DOHH2 (cell line): ENCODE data around the gene MRPL40.

Source experiments
- H3F3A ChIP-seq: fragments of 200-600 bp; sonication (generic), shearing (Covaris generic); 2 replicates; pipeline ENCODE4 v1.6.0; 2016; ENCODE audit warnings: antibody characterized with exemption, mild to moderate bottlenecking; ENCODE audit not compliant: control insufficient read depth, insufficient read depth
- H3K27ac ChIP-seq: fragments of 200-600 bp; sonication (generic); 2 replicates; pipeline ENCODE4 v1.5.1; 2014; ENCODE audit warnings: low read depth, mild to moderate bottlenecking, low read length, moderate library complexity
- H3K27me3 ChIP-seq: fragments of 200-600 bp; sonication (generic); 2 replicates; pipeline ENCODE4 v1.6.1; 2014; ENCODE audit warnings: mild to moderate bottlenecking, low read length, mixed read lengths; ENCODE audit not compliant: control insufficient read depth
- H3K36me3 ChIP-seq: fragments of 200-600 bp; sonication (generic); 2 replicates; pipeline ENCODE4 v1.6.1; 2014; ENCODE audit warnings: mild to moderate bottlenecking, low read length, moderate library complexity, mixed read lengths; ENCODE audit not compliant: control insufficient read depth
- H3K4me1 ChIP-seq: fragments of 200-600 bp; sonication (generic); 2 replicates; pipeline ENCODE4 v1.6.1; 2014; ENCODE audit warnings: mild to moderate bottlenecking, low read length, mixed read lengths; ENCODE audit not compliant: control insufficient read depth
- H3K4me2 ChIP-seq: fragments of 200-600 bp; sonication (generic); 2 replicates; pipeline ENCODE4 v1.6.0; 2014; ENCODE audit warnings: mild to moderate bottlenecking, low read length, moderate library complexity
- H3K4me3 ChIP-seq: fragments of 200-600 bp; sonication (generic); 2 replicates; pipeline ENCODE4 v1.5.1; 2014; ENCODE audit warnings: mild to moderate bottlenecking, low read length, mixed read lengths
- H3K79me2 ChIP-seq: fragments of 200-600 bp; sonication (generic); 2 replicates; pipeline ENCODE4 v1.6.1; 2014; ENCODE audit warnings: mild to moderate bottlenecking, low read length, mixed read lengths; ENCODE audit not compliant: control insufficient read depth
- H3K9me2 ChIP-seq: fragments of 200-600 bp; sonication (generic); replicated peaks from 2 replicates; pipeline ENCODE4 v1.6.1; 2014; ENCODE audit warnings: mild to moderate bottlenecking, low read length, mixed read lengths; ENCODE audit not compliant: control insufficient read depth
- H3K9me3 ChIP-seq: fragments of 200-600 bp; sonication (generic); 2 replicates; pipeline ENCODE4 v1.6.1; 2014; ENCODE audit warnings: antibody characterized with exemption, low read length, mixed read lengths; ENCODE audit not compliant: control insufficient read depth, insufficient read depth
- H4K20me1 ChIP-seq: fragments of 200-600 bp; sonication (generic); 2 replicates; pipeline ENCODE4 v1.6.0; 2014; ENCODE audit warnings: low read depth, mild to moderate bottlenecking, antibody characterized with exemption, low read length, moderate library complexity; ENCODE audit not compliant: control insufficient read depth, insufficient read depth
- EZH2phosphoT487 ChIP-seq: fragments of 200-600 bp; sonication (generic); IDR thresholded peaks from 2 replicates; pipeline ENCODE4 v1.6.1; 2017; ENCODE audit warnings: borderline replicate concordance, mild to moderate bottlenecking, antibody characterized with exemption, low read length, moderate library complexity, mixed read lengths
- TF ChIP-seq, protein P1 (sequence below): fragments of 200-600 bp; sonication (generic); IDR thresholded peaks from one replicate; pipeline ENCODE4 v1.5.1; 2014; ENCODE audit warnings: antibody characterized with exemption, mild to moderate bottlenecking, low read depth, low read length; ENCODE audit not compliant: poor library complexity, severe bottlenecking

MRPL40 gene

DNA sequence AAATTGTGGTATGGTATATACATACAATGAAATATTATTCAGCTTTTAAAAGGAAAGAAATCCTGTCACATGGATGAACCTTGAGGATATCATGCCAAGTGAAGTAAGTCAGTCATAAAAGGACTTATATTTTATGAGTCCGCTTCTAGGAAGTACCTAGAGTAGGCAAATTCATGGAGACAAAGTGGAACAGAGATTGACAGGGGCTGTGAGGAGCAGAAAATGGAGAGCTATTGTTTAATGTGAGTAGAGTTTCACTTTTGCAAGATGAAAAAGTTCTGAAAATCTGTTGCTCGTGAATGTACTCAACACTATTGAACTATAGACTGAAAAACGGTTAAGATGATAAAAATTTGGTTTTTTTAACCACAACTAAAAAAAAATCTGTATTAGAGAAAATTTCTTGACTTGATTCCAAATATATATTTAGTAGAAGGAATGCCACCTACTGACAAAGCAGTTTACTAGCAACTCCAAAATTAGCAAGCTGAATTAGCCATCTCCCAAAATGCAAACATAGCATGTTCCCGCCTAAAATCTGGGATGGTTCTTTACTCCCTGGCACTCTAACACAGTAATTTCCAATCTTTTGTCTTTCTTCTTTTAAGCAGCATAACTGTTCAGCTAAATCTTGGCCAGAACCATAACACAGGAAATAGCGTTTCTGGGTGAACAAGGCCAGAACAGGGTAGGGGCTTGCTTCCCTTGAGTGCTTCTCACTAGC lies 45.1 kb downstream of the MRPL40 start:
- peaks cover 17% of the 10 kb centered on the region; the same call in 1 of the 2 replicates for H4K20me1 ChIP-seq
- peak overlapping the region; percentile 23 for H3K27ac ChIP-seq
- TF ChIP-seq EZH2phosphoT487 = no peak
- TF ChIP-seq, protein P1, sequence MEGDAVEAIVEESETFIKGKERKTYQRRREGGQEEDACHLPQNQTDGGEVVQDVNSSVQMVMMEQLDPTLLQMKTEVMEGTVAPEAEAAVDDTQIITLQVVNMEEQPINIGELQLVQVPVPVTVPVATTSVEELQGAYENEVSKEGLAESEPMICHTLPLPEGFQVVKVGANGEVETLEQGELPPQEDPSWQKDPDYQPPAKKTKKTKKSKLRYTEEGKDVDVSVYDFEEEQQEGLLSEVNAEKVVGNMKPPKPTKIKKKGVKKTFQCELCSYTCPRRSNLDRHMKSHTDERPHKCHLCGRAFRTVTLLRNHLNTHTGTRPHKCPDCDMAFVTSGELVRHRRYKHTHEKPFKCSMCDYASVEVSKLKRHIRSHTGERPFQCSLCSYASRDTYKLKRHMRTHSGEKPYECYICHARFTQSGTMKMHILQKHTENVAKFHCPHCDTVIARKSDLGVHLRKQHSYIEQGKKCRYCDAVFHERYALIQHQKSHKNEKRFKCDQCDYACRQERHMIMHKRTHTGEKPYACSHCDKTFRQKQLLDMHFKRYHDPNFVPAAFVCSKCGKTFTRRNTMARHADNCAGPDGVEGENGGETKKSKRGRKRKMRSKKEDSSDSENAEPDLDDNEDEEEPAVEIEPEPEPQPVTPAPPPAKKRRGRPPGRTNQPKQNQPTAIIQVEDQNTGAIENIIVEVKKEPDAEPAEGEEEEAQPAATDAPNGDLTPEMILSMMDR = peak; percentile 39

DNA sequence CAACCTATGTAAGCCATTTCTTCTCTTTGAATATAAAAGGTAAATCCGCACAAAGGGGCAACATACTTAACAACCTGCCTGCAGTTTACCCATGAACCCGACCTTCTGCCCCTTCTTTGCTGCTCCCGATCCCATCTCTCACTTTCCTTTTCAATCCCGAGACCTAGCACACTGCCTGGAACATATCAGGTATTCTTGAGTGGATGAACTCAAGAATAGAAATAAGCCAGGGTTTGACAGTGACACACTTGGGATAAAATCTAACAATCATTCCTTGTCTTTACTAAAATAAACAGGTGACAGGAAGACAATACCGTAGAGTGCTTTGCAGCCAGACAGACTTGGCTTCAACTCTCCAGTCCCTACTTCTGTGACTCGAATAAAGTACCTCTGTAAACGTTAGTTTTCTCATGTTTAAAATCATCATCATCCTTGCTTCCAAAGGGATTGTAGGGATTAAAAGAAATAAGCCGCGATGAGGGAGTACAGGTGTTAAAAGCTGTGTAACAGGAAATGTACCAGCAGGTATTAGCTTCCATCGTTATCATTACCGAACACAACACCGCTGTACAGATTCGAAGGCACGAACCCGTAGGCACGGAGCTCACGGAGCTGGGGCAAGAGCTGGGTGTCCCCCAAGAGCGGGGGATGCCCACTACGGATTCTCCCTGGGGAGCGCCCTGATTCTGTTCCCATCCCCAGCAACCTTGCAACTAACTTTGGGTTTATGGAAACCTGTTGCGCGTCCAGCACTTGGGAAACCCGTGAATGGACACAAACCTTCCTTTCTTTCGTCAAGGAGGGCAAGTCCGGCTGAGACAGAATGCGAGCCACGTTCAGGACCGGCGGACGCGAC lies 45.9 kb downstream of the MRPL40 start:
- Histone ChIP-seq H3F3A (no peaks in the 10 kb centered on the region), H3K27me3 (no peaks in the 10 kb centered on the region), H4K20me1 (peaks cover 17% of the 10 kb centered on the region; the same call in 1 of the 2 replicates), H3K27ac (peak overlapping the region; percentile 82), H3K4me1 (peaks cover 19% of the 10 kb centered on the region), H3K9me3 (no peaks in the 10 kb centered on the region), H3K36me3 (peaks cover 62% of the 10 kb centered on the region), H3K9me2 (no peaks in the 10 kb centered on the region), H3K79me2 (peaks cover 83% of the 10 kb centered on the region), H3K4me2 (peak overlapping the region; percentile 90), H3K4me3 (peak overlapping the region; percentile 99)
- TF ChIP-seq, protein P1 = no peak
- no peak for TF ChIP-seq EZH2phosphoT487

More for the DNA sequence above, 45.1 kb downstream of the MRPL40 start:
- Histone ChIP-seq H3K4me3 (peak overlapping the region; percentile 99), H3K4me2 (peak overlapping the region; percentile 90), H3K79me2 (peaks cover 84% of the 10 kb centered on the region), H3K4me1 (peaks cover 19% of the 10 kb centered on the region), H3K9me2 (no peaks in the 10 kb centered on the region), H3K9me3 (no peaks in the 10 kb centered on the region), H3K36me3 (peaks cover 62% of the 10 kb centered on the region), H3K27me3 (no peaks in the 10 kb centered on the region), H3F3A (no peaks in the 10 kb centered on the region)

DNA sequence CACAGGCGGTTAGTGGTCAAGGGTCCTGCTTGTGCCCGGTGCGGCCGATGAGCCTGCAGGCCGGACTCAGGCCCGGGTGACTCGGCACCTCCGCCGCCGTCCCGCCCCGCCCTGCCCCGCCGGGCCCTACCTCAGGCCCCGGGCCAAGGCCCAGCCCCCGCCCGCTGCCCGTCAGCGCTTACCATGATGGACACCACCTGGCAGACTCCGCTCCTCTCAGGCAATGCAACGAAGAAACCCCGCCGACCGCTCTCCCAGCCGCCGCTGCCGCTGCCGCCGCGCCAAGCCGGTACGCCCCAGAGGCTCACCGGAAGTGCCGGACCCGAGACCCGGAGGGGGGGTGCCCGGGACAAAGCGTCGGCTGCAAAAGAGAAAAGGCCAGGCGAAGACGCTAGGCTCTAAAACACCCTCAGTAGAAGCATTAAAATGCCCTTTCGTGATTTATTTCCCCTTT lies 46.6 kb downstream of the MRPL40 start, which contains the start of gene UFD1:
Gene UFD1, minus strand, starts transcription at position 293 of the 454 bp plus-strand sequence. Its CDS starts 108 bp downstream, at position 185.
- TF ChIP-seq, protein P1 = no peak
- TF ChIP-seq EZH2phosphoT487 = no peak

More for the DNA sequence above, 46.6 kb downstream of the MRPL40 start, which contains the start of gene UFD1:
- H3K4me2 ChIP-seq = peak within 1 kb of the TSS; percentile 90
- no peaks in the 10 kb centered on the region for H3F3A ChIP-seq
- peak within 1 kb of the TSS; percentile 99 for H3K4me3 ChIP-seq
- peak within 1 kb of the TSS; percentile 82 for H3K27ac ChIP-seq
- H3K9me2 ChIP-seq = no peaks in the 10 kb centered on the region
- peaks cover 62% of the 10 kb centered on the region for H3K36me3 ChIP-seq
- H3K79me2 ChIP-seq = peaks cover 79% of the 10 kb centered on the region
- H4K20me1 ChIP-seq = peaks cover 17% of the 10 kb centered on the region; the same call in 1 of the 2 replicates
- H3K9me3 ChIP-seq = no peaks in the 10 kb centered on the region
- peaks cover 19% of the 10 kb centered on the region for H3K4me1 ChIP-seq
- no peaks in the 10 kb centered on the region for H3K27me3 ChIP-seq
